NCI-H524 (cell line): ENCODE measurements around the gene ZC3H6.

Experiments
- DNase-seq, 2 experiments: peaks; one replicate each; lab custom pipeline; 2025; lab: John Stamatoyannopoulos, UW

ZC3H6 gene

GRCh38 chr2:112275311-112275886 is at the start of gene ZC3H6:
ZC3H6 (plus strand) TSS chr2:112275597; CDS start chr2:112275995, 398 bp downstream.
- DNase-seq: peak; percentile 91 to 96

- DNase-seq: peak; percentile 3 to 48
Observed at GRCh38 chr2:112229348-112229747, 46.0 kb upstream of the ZC3H6 start.

GRCh38 chr2:112230371-112230770 is 45.0 kb upstream of the ZC3H6 start:
- no peak for DNase-seq

- no peak for DNase-seq
Observed at GRCh38 chr2:112239862-112240261, 35.5 kb upstream of the ZC3H6 start.

GRCh38 chr2:112242384-112242783 is 33.0 kb upstream of the ZC3H6 start:
- no peak for DNase-seq

- DNase-seq: no peak
Observed at GRCh38 chr2:112243233-112243632, 32.2 kb upstream of the ZC3H6 start.

GRCh38 chr2:112244854-112245253 is 30.5 kb upstream of the ZC3H6 start:
- DNase-seq: no peak

- DNase-seq: no peak
Observed at GRCh38 chr2:112251271-112251670, 24.1 kb upstream of the ZC3H6 start.

- no peak for DNase-seq
Observed at GRCh38 chr2:112253261-112253815, 22.1 kb upstream of the ZC3H6 start.

GRCh38 chr2:112254466-112255240 is 20.7 kb upstream of the ZC3H6 start, which contains the start of gene ZC3H8:
ZC3H8 (minus strand) TSS chr2:112255042; CDS start chr2:112254981, 61 bp downstream.
- DNase-seq: peak; percentile 77 to 88

GRCh38 chr2:112255875-112256274 is 19.5 kb upstream of the ZC3H6 start:
- DNase-seq: no peak

- no peak for DNase-seq
Observed at GRCh38 chr2:112256654-112257053, 18.7 kb upstream of the ZC3H6 start.

GRCh38 chr2:112257575-112257974 is 17.8 kb upstream of the ZC3H6 start:
- no peak for DNase-seq

GRCh38 chr2:112259509-112260294 is 15.7 kb upstream of the ZC3H6 start:
- DNase-seq: peak; percentile 47 to 77

- no peak for DNase-seq
Observed at GRCh38 chr2:112260295-112260625, 15.1 kb upstream of the ZC3H6 start.

GRCh38 chr2:112262876-112263275 is 12.5 kb upstream of the ZC3H6 start:
- no peak for DNase-seq

GRCh38 chr2:112268547-112268946 is 6.8 kb upstream of the ZC3H6 start:
- DNase-seq: no peak

GRCh38 chr2:112272669-112273068 is 2.7 kb upstream of the ZC3H6 start:
- DNase-seq: no peak

GRCh38 chr2:112273349-112273748 is 2.0 kb upstream of the ZC3H6 start:
- DNase-seq: no peak

GRCh38 chr2:112275887-112276773 is 733 bp downstream of the ZC3H6 start:
- peak; percentile 48 to 76 for DNase-seq

- DNase-seq: no peak
Observed at GRCh38 chr2:112276954-112277353, 1.6 kb downstream of the ZC3H6 start.
